ENCODE measurements around the gene LRPAP1. TPM values are rescaled to one million over a fixed set of nuclear protein-coding genes. Genes with fewer than 3 reads are reported as not detected.

Gene LRPAP1
- total and polyA plus RNA-seq, 10 of the 15 experiments (the other 5 are each of a cell fraction or from before 2014, with no cell fraction given) = 1.0 to 100 (median 51.1) TPM

DNA sequence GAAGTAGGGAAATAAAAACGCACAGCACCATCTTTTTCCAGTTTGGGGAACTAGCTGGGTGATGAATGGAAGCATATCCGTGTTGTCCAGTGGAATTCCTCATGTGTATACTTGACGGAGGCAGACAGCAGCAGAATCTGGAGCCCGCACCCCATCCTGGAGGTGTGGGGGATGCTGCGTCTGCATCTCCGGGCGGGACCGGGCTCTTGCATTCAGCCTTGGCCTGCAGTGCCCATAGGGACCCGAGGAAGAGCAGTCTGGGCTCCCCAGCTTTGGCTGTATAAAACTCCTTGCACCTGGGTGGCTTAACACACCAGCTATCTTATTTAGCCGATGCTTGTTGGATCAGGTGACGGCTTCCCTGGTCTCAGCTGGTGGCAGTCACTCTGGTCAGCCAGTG is 39.7 kb upstream of the LRPAP1 start:
- Histone ChIP-seq H3K36me3 (ENCODE audit: control insufficient read depth in 2 of 2, insufficient read depth in 2 of 2, low read length in 1 of 2) (no peaks in the 10 kb centered on the region), H3K4me1 (ENCODE audit: control insufficient read depth, insufficient read depth, low read length) (no peaks in the 10 kb centered on the region), H2AFZ (ENCODE audit: control insufficient read depth, low read depth, low read length) (no peak overlapping the region), H3K4me2 (ENCODE audit: control insufficient read depth, insufficient read depth) (no peak overlapping the region), H3K79me2 (ENCODE audit: control insufficient read depth, insufficient read depth, low read length) (no peaks in the 10 kb centered on the region), H3K9me3 (replicated peaks; ENCODE audit: control insufficient read depth, insufficient read depth, low read length) (no peaks in the 10 kb centered on the region), H3K27ac (ENCODE audit: control insufficient read depth, insufficient read depth) (no peak overlapping the region), H3K9ac (ENCODE audit: control insufficient read depth, insufficient read depth, low read length) (no peak overlapping the region), H3K27me3 (replicated peaks in 1 of 2; ENCODE audit: control insufficient read depth in 2 of 2, insufficient read depth in 2 of 2, low read length in 1 of 2) (no peaks in the 10 kb centered on the region; a peak in 1 of 4 replicates), H3K4me3 (no peak overlapping the region), H4K20me1 (ENCODE audit: control insufficient read depth, insufficient read depth) (no peaks in the 10 kb centered on the region)
- ChIA-PET CTCF (no interaction called here), POLR2A (no interaction called here), RAD21 (ENCODE audit: unreplicated experiment) (no interaction called here), SMC1A (ENCODE audit: uncharacterized antibody, unreplicated experiment) (no interaction called here)
- ATAC-seq = no peak
- intact Hi-C loops (cut with micrococcal nuclease; ENCODE audit: unreplicated experiment) = no loop called here
- no TSS peak for BruUV-seq (replicated peaks)
- WGBS (ENCODE audit: insufficient coverage, insufficient replicate concordance, low lambda C conversion rate, missing lambda C conversion rate) = 48% methylated on average over 11 of the region's 11 CpGs
- in situ Hi-C loops (cut with MboI) = no loop called here
- no peak for DNase-seq (ENCODE audit: low read depth, low spot score)
- no peak for FAIRE-seq
- TF ChIP-seq POLR2AphosphoS2 (IDR thresholded peaks at IDR 0.05; ENCODE audit: low read depth, low read length) = no peak
- no peak for TF ChIP-seq NR2C1 (IDR thresholded peaks at IDR 0.05)
- TF ChIP-seq PKNOX1 (IDR thresholded peaks at IDR 0.05) = no peak
- no peak for TF ChIP-seq RUNX3 (IDR thresholded peaks at IDR 0.05; ENCODE audit: low read length)
- no peak for TF ChIP-seq WRNIP1 (IDR thresholded peaks at IDR 0.05; ENCODE audit: borderline replicate concordance, low read depth, low read length)
- no peak for TF ChIP-seq ZBTB4 (CRISPR knock-in tag; IDR thresholded peaks at IDR 0.05)
- no peak for TF ChIP-seq PAX8 (IDR thresholded peaks at IDR 0.05)
- TF ChIP-seq, protein P1, sequence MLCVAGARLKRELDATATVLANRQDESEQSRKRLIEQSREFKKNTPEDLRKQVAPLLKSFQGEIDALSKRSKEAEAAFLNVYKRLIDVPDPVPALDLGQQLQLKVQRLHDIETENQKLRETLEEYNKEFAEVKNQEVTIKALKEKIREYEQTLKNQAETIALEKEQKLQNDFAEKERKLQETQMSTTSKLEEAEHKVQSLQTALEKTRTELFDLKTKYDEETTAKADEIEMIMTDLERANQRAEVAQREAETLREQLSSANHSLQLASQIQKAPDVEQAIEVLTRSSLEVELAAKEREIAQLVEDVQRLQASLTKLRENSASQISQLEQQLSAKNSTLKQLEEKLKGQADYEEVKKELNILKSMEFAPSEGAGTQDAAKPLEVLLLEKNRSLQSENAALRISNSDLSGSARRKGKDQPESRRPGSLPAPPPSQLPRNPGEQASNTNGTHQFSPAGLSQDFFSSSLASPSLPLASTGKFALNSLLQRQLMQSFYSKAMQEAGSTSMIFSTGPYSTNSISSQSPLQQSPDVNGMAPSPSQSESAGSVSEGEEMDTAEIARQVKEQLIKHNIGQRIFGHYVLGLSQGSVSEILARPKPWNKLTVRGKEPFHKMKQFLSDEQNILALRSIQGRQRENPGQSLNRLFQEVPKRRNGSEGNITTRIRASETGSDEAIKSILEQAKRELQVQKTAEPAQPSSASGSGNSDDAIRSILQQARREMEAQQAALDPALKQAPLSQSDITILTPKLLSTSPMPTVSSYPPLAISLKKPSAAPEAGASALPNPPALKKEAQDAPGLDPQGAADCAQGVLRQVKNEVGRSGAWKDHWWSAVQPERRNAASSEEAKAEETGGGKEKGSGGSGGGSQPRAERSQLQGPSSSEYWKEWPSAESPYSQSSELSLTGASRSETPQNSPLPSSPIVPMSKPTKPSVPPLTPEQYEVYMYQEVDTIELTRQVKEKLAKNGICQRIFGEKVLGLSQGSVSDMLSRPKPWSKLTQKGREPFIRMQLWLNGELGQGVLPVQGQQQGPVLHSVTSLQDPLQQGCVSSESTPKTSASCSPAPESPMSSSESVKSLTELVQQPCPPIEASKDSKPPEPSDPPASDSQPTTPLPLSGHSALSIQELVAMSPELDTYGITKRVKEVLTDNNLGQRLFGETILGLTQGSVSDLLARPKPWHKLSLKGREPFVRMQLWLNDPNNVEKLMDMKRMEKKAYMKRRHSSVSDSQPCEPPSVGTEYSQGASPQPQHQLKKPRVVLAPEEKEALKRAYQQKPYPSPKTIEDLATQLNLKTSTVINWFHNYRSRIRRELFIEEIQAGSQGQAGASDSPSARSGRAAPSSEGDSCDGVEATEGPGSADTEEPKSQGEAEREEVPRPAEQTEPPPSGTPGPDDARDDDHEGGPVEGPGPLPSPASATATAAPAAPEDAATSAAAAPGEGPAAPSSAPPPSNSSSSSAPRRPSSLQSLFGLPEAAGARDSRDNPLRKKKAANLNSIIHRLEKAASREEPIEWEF (IDR thresholded peaks at IDR 0.05; ENCODE audit: insufficient replicate concordance, low read depth, low read length) = no peak
- TF ChIP-seq ZNF592 (IDR thresholded peaks at IDR 0.05) = no peak
- TF ChIP-seq HDGF (IDR thresholded peaks at IDR 0.05) = no peak

Measured in GM12878 (cell line).